Spinal cord (tissue), 10 donors: ENCODE data around the gene CRABP1. TPM values are rescaled to one million over a fixed set of nuclear protein-coding genes. Genes with fewer than 3 reads are reported as not detected.

Experiments
- DNase-seq, 6 donors: peaks; one replicate each; pipeline versions ENCODE4 v3.0.0 to v3.0.0-alpha.2; 2013 to 2015; ENCODE audit warnings: low spot score in 6 of 6, low read depth in 4 of 6
- H3K27ac ChIP-seq: one replicate; pipeline ENCODE4 v1.5.1; 2013; ENCODE audit warnings: low read depth, low read length, control low read depth
- H3K27me3 ChIP-seq: one replicate; pipeline ENCODE4 v1.6.1; 2013; ENCODE audit warnings: low read length; ENCODE audit not compliant: control insufficient read depth, insufficient read depth
- H3K36me3 ChIP-seq: one replicate; pipeline ENCODE4 v1.6.1; 2013; ENCODE audit warnings: low read length; ENCODE audit not compliant: control insufficient read depth, insufficient read depth
- H3K4me1 ChIP-seq: one replicate; pipeline ENCODE4 v1.6.1; 2013; ENCODE audit warnings: low read length; ENCODE audit not compliant: control insufficient read depth, insufficient read depth
- H3K4me3 ChIP-seq: one replicate; pipeline ENCODE4 v1.5.1; 2013; ENCODE audit warnings: low read depth, low read length, control low read depth
- H3K9me3 ChIP-seq: one replicate; pipeline ENCODE4 v1.6.1; 2013; ENCODE audit warnings: low read length; ENCODE audit not compliant: control insufficient read depth, insufficient read depth
- WGBS: methylation state at CpG from one replicate; pipeline ENCODE4 v1.1.5; 2013; ENCODE audit warnings: missing lambda C conversion rate; ENCODE audit not compliant: insufficient coverage; 5-methylcytosine and 5-hydroxymethylcytosine counted together
- polyA plus RNA-seq, 2 donors: library from polyadenylated mRNA; unstranded; fragments of 120-200 nt; gene quantifications; one replicate each; pipeline ENCODE4 v1.2.1, GENCODE V29; 2013; ENCODE audit not compliant: insufficient read length in 2 of 2
- total RNA-seq, 2 donors: library from RNA; depleted of rRNA in 1 of 2; stranded (reverse); fragments of 120-200 nt in 1 of 2; fragments of >200 nt in 1 of 2; gene quantifications; one replicate each; pipeline versions ENCODE4 v1.2.3 to v1.2.4, GENCODE V29; 2013 to 2014
- donor health status: healthy.

The CRABP1 gene
- total and polyA plus RNA-seq, 4 donors, result 113 to 1,461 (median 433) TPM

DNA sequence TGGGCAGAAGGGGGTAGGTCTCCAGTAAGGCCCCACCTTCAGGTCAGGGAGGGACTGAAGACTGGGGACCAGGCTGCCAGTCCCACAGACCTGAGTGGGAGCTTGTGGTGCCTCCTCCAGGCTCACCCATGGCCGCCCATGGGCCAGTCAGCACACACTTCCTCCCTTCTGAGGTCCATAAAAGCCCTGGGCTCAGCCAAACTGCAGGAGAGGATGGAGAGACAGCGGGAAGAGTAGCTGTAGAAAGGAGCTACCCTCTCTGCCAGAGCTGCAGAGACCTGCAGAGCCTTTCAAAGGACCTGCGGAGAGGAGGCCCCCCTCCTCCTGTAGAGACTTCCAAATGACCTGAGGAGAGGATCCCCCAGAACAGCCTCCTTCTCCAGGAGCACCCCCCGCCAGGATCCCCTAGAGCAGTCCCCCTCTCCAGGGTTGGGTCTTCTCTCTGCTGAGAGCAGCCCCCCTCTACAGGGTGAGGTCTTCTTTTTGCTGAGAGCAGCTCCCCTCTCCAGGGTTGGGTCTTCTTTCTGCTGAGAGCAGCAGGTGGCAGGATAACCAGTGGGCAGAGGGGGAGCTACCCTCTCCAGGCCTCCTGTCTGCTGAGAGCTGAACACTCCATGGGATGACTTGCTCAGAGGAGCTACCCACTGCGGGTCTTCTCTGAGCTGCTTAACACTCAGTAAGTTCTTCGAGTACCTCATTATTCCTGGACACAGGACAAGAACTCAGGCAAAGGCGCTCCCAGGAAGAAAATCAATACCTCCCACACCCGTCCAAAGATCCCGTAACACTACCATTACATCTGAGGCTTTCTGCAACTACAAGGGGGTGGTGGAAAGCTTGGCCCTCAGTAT lies 35.7 kb upstream of the CRABP1 start:
- H3K27me3 ChIP-seq, result peaks cover 13% of the 10 kb centered on the region
- no peaks in the 10 kb centered on the region for H3K36me3 ChIP-seq
- no peaks in the 10 kb centered on the region for H3K9me3 ChIP-seq
- DNase-seq, result no peak
- H3K4me3 ChIP-seq, result no peak overlapping the region
- no peak overlapping the region for H3K27ac ChIP-seq
- peaks cover 26% of the 10 kb centered on the region for H3K4me1 ChIP-seq
- 87% methylated on average over 4 of the region's 9 CpGs for WGBS

DNA sequence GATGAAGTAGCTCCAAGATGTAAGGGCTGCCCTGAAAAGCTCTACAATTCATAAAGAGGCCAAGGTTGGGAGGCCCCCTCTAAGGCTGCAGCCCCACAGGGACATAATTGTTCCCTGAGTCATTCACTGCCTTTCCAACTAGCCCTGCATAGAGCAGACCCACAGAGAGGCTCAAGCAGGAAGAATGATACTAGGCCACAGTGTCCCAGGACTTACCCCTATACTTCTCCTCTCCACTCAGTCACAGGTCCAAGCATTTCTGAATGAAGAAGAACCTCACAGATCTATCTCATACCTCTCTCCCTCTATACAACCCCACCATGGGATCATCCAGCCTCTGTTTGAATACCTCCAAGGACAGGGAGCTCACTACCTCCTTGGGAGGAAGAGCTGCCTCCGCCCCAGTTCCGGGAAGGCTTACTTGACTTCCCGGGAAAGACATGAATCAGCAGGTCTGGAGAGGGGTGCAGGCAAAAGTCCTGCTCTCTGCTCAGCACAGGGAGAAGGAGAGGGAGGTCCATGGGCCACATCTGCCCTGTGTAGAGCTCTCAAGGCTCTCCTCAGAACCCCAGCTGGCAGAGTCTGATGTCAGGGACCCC lies 33.9 kb upstream of the CRABP1 start:
- Histone ChIP-seq H3K27me3 (peaks cover 13% of the 10 kb centered on the region), H3K4me3 (no peak overlapping the region), H3K4me1 (peaks cover 20% of the 10 kb centered on the region), H3K9me3 (no peaks in the 10 kb centered on the region), H3K36me3 (no peaks in the 10 kb centered on the region), H3K27ac (no peak overlapping the region)
- no peak for DNase-seq
- WGBS, result no CpG with 5 or more reads among the region's 3 CpGs

DNA sequence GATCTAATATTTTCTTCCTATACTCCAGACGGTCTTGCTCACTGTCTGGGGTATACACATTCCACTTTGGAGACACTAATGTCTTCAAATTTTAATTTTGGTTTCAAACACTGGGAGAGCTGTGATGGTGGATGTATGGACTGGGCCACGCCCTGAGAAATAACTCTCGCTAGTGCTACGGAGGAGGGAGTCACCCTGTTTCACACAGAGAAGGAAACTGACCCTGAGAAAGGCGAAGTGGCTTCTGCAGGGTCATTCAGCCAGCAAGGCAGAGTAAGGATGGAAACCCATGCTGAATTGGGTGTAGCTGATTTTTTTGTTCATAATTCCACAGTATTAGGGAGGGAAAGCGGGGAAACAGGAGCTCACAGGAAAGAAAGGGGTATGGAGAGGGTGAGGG lies 32.2 kb upstream of the CRABP1 start:
- Histone ChIP-seq H3K4me1 (peaks cover 20% of the 10 kb centered on the region), H3K9me3 (no peaks in the 10 kb centered on the region), H3K27me3 (peaks cover 13% of the 10 kb centered on the region), H3K36me3 (no peaks in the 10 kb centered on the region), H3K4me3 (no peak overlapping the region), H3K27ac (no peak overlapping the region)
- whole genome bisulfite sequencing, result 81% methylated on average over 4 of the region's 6 CpGs
- DNase-seq, result no peak

DNA sequence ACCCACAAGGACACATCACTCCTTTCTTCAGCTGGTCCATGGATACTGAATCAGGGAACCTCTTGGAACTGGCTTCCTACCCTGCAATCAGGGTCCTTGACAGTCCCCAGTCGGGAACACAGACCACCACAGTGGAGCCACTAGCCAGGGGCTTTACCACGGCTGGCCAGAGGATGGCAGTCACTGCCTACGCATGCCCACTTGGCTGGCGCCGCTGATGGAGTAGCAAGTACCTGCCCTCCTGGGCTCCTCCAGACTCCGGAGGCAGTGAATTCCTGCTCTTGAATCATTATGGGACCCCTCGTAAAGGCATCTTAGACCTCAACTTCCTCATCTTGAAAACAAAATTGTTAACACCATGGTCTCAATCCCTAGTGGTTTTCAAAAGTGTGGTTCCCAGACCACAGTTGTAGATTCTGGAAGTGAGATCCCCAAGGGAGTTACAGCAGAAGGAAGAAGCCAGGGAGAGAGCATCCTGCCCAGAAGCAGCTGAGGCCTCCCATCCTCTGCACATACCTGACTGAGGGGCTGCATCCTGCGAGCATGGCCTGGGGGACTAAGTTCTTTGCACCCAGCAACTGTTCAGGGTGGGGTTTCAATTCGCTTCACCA lies 31.6 kb upstream of the CRABP1 start:
- no peak overlapping the region for H3K27ac ChIP-seq
- no peaks in the 10 kb centered on the region for H3K9me3 ChIP-seq
- peak in 3 of 6 donors; percentile 66 to 94 (median 88) for DNase-seq
- no peaks in the 10 kb centered on the region for H3K36me3 ChIP-seq
- H3K27me3 ChIP-seq, result peaks cover 11% of the 10 kb centered on the region
- 20% methylated on average over 8 of the region's 9 CpGs for WGBS
- no peak overlapping the region for H3K4me3 ChIP-seq
- H3K4me1 ChIP-seq, result peaks cover 20% of the 10 kb centered on the region

DNA sequence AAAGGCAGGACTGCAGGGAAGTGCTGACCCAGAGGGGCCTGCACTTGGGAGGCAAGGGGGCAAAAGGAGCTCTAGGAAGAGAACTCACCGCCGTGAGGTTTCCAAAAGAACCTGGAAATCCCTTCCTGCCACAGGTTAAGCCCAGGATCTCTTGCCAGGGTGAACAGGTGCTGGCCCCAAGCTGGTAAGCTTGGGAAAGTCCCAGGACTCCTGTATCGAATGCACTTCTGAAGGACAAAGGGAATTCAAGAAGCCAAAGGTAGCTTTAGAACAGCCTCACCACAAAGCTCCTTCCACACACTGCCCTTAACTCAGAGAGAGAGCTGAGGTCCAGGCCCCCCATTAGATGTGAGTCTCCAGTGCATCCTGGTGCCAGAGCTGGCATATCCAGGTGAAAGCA lies 28.9 kb upstream of the CRABP1 start:
- Histone ChIP-seq H3K9me3 (no peaks in the 10 kb centered on the region), H3K4me3 (no peak overlapping the region), H3K27ac (no peak overlapping the region), H3K36me3 (no peaks in the 10 kb centered on the region), H3K4me1 (peaks cover 28% of the 10 kb centered on the region), H3K27me3 (peaks cover 2% of the 10 kb centered on the region)
- 91% methylated on average over 3 of the region's 3 CpGs for WGBS
- DNase-seq, result no peak

DNA sequence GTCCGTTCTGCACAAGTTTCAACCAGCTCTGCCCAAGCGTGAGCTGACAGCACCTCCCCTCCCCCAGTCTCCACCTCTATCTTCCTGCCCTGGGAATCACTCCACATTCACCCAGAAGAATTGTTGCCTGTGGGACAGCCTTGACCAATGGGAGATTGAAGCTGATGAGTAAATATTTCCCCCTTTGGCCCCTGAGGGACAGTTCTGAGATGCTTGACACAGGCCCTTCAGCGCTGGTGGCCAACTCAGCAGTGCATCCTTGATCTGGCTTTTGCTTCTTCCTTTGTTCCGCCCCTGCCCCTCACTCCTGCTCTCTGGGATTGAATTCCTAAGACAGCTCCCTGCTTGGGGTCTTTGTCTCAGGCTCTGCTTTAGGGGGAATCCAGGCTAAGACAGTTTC lies 27.6 kb upstream of the CRABP1 start:
- H3K36me3 ChIP-seq, result no peaks in the 10 kb centered on the region
- WGBS, result 58% methylated on average over 2 of the region's 4 CpGs
- peaks cover 33% of the 10 kb centered on the region for H3K4me1 ChIP-seq
- no peaks in the 10 kb centered on the region for H3K9me3 ChIP-seq
- peaks cover 2% of the 10 kb centered on the region for H3K27me3 ChIP-seq
- no peak overlapping the region for H3K27ac ChIP-seq
- no peak overlapping the region for H3K4me3 ChIP-seq
- DNase-seq, result no peak

DNA sequence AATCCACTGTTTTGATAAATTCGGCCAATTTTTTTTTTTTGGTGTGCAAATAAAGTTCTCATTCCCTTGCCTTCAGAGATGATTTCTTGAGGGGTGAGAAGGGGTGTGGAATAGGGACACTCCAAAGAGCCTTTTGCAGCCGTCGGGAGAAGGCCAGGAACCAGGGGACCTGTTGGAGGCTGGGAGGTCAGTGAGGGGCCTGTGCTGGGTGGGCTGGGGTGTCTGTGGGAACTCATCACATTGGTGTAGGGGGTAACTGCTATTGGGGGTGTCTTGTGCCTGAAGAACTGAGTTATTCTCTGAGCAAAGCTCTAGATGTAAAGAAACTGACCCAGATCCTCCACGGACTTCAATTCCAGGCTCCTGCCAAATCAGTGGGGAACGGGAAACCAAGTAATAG lies 27.2 kb upstream of the CRABP1 start:
- peaks cover 33% of the 10 kb centered on the region for H3K4me1 ChIP-seq
- WGBS, result 79% methylated on average over 5 of the region's 5 CpGs
- H3K27ac ChIP-seq, result no peak overlapping the region

DNA sequence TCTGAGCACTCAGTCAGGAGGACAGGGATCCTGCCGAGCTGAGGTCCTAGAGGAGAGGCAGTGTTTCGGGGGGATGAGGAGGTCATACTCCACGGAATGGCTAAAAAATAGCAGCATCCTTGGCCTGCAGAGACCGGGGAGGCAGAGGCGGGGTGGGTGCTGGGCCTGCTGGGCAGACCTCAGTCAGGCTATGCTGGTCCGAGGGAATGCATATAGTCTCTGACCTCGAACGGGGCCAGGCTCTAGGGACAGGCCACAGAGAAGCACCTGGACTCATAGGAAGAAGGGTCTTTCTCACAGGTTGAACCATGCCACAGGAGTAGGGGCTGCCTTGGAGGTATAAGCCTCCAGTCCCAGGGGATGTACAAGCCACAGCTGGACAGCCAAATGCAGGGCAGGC lies 26.8 kb upstream of the CRABP1 start:
- no peaks in the 10 kb centered on the region for H3K9me3 ChIP-seq
- peaks cover 29% of the 10 kb centered on the region for H3K4me1 ChIP-seq
- H3K4me3 ChIP-seq, result no peak overlapping the region
- H3K27ac ChIP-seq, result no peak overlapping the region
- no peak for DNase-seq
- no peaks in the 10 kb centered on the region for H3K27me3 ChIP-seq
- WGBS, result 81% methylated on average over 8 of the region's 8 CpGs
- no peaks in the 10 kb centered on the region for H3K36me3 ChIP-seq

More for the DNA sequence above, 27.2 kb upstream of the CRABP1 start:
- Histone ChIP-seq H3K27me3 (peaks cover 2% of the 10 kb centered on the region), H3K9me3 (no peaks in the 10 kb centered on the region), H3K36me3 (no peaks in the 10 kb centered on the region), H3K4me3 (no peak overlapping the region)
- no peak for DNase-seq

DNA sequence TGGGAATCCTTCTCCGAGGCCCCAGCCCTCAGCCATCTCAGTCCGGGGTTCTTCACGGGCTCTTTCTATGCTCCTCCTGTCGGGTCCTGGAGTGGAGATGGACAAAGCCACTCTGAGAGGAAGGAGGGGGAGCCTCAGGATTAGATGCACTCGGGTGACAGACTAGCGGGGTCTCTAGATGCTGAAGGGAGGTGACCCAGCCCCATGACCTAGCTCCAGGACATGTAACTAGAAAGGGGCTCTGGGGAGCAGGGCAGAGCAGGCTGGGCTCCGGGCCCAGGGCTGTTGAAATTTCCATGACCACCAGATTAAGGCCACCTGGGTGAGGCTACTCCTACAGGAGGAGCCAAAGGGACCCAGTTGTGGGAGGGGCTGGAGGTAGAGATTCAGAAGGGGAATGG lies 26.0 kb upstream of the CRABP1 start:
- no peak for DNase-seq
- H3K36me3 ChIP-seq, result no peaks in the 10 kb centered on the region
- WGBS, result 79% methylated on average over 3 of the region's 7 CpGs
- peaks cover 27% of the 10 kb centered on the region for H3K4me1 ChIP-seq
- no peaks in the 10 kb centered on the region for H3K27me3 ChIP-seq
- H3K4me3 ChIP-seq, result no peak overlapping the region
- no peaks in the 10 kb centered on the region for H3K9me3 ChIP-seq
- H3K27ac ChIP-seq, result no peak overlapping the region
